ENCODE data around the gene KCNJ12. TPM values are rescaled to one million over a fixed set of nuclear protein-coding genes. Genes with fewer than 3 reads are reported as not detected.
"Not testable (repeated sequence)": the region's sequence is repeated elsewhere in the genome, so short reads cannot be mapped to it uniquely, and the experiment has no call there.

KCNJ12 gene
- total RNA-seq, 4 donors from 2014 or later, result 1.1 to 2.5 (median 2.3) TPM

DNA sequence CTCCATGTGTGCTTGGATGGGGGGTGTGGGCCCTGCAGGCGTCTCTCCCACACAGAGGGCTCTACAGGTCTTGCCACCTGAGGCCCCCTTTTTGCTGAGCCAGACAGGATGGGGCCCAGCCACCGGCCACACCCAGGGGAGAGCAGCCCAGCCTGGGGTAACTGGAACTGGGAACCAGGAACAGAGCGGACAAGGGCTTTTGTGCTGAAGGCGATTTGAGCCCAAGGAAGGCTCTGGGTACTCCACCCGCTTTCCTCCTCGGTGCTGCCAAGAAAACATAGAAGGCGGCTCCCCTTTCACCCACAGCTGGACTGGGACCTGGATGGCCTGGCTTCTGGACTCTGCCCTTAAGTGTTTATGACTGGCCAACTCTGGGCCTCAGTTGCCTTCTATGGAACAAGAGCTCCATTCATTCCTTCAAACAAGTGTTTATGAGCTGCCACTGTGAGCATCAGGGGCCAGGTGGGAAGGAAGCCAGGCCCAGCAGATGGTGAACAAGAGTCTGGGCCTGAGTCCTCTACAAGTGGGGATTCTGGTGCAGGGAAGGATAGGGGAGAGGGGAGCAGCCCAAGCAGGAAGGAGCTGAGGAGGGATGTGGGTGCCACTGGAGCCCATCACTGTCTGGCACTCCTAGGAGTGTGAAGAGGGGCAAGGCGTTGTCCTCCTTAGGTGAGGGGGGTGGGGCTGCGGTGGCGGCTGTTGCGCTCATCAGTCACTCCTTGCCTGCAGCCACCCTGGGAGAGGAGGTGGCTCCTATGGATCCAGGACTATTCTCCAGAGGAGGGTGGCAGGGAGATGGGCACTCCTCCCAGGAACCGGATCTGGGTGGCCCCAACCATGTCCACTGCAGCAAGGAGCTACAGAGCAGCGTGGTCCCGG is 46.4 kb downstream of the KCNJ12 start:
- intact Hi-C loops (cut with DNase I; ENCODE audit: low total_unique reads); H3K27me3 ChIP-seq; DNase-seq; H3K36me3 ChIP-seq; in situ Hi-C loops (cut with MboI; ENCODE audit: low pct_ligation_motif_present in 1 of 4, low pct_unique_long_range_greater_than_20kb in 1 of 4, low sequenced_read_pairs in 3 of 4); H3K4me3 ChIP-seq; H3K9me3 ChIP-seq: not testable (repeated sequence)
- 60% methylated on average over 10 of the region's 14 CpGs; no CpG with 5 or more reads in 1 of the 2 donors for WGBS, 2 donors (ENCODE audit: low coverage in 1 of 2)
- Histone ChIP-seq H3K27ac (peak overlapping the region in 2 of 4 donors; percentile 29 to 54), H3K4me1 (peaks cover 0 to 21% (median 10%) of the 10 kb centered on the region in 4 donors)

DNA sequence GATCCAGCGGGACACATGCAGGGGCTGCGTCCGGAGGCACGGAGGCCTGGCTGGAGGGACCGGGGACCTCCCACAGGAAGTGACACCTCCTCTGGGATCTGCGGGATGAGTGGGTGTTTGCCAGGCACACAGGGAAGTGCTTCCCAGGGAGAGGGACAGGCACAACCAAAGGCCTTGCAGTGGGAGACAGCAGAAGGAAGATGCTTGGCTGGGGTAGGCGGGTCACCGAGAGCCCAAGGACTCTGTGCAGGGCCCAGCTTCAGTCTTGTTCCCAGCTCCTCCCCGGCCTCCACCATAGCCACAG is 47.0 kb downstream of the KCNJ12 start:
- H3K36me3 ChIP-seq; in situ Hi-C loops (cut with MboI; ENCODE audit: low pct_ligation_motif_present in 1 of 4, low pct_unique_long_range_greater_than_20kb in 1 of 4, low sequenced_read_pairs in 3 of 4); DNase-seq; H3K27me3 ChIP-seq; H3K27ac ChIP-seq; H3K4me3 ChIP-seq; intact Hi-C loops (cut with DNase I; ENCODE audit: low total_unique reads); H3K9me3 ChIP-seq: not testable (repeated sequence)
- H3K4me1 ChIP-seq, result peaks cover 0 to 19% (median 8%) of the 10 kb centered on the region in 4 donors
- 65% methylated on average over 9 of the region's 9 CpGs; no CpG with 5 or more reads in 1 of the 2 donors for WGBS, 2 donors (ENCODE audit: low coverage in 1 of 2)

- peaks cover 0 to 19% (median 8%) of the 10 kb centered on the region in 4 donors for H3K4me1 ChIP-seq
- in situ Hi-C loops (cut with MboI; ENCODE audit: low pct_ligation_motif_present in 1 of 4, low pct_unique_long_range_greater_than_20kb in 1 of 4, low sequenced_read_pairs in 3 of 4); DNase-seq; H3K27me3 ChIP-seq; H3K27ac ChIP-seq; H3K9me3 ChIP-seq; H3K4me3 ChIP-seq; intact Hi-C loops (cut with DNase I; ENCODE audit: low total_unique reads); H3K36me3 ChIP-seq: not testable (repeated sequence)
- WGBS, 2 donors (ENCODE audit: low coverage in 1 of 2), result 80 to 89% methylated on average over 1 to 7 of the region's 7 CpGs
These were observed 48.5 kb downstream of the KCNJ12 start for GRCh38 chr17:21424697-21425096.

GRCh38 chr17:21425321-21425720 is 49.2 kb downstream of the KCNJ12 start:
- peaks cover 0 to 19% (median 8%) of the 10 kb centered on the region in 4 donors for H3K4me1 ChIP-seq
- in situ Hi-C loops (cut with MboI; ENCODE audit: low pct_ligation_motif_present in 1 of 4, low pct_unique_long_range_greater_than_20kb in 1 of 4, low sequenced_read_pairs in 3 of 4), result no loop called here
- 85 to 91% methylated on average over 4 to 10 of the region's 10 CpGs for WGBS, 2 donors (ENCODE audit: low coverage in 1 of 2)
- H3K27ac ChIP-seq, result no peak overlapping the region
- TF ChIP-seq EP300 (IDR thresholded peaks at IDR 0.05; ENCODE audit: low read depth) (no peak), CTCF (IDR thresholded peaks at IDR 0.05) (no peak), POLR2A (IDR thresholded peaks at IDR 0.05) (no peak), POLR2AphosphoS5 (IDR thresholded peaks at IDR 0.05) (no peak)
- intact Hi-C loops (cut with DNase I; ENCODE audit: low total_unique reads), result no loop called here
- no peaks in the 10 kb centered on the region for H3K9me3 ChIP-seq
- H3K4me3 ChIP-seq, result no peak overlapping the region
- H3K27me3 ChIP-seq, result no peaks in the 10 kb centered on the region
- DNase-seq, result no peak
- H3K36me3 ChIP-seq, result no peaks in the 10 kb centered on the region

DNA sequence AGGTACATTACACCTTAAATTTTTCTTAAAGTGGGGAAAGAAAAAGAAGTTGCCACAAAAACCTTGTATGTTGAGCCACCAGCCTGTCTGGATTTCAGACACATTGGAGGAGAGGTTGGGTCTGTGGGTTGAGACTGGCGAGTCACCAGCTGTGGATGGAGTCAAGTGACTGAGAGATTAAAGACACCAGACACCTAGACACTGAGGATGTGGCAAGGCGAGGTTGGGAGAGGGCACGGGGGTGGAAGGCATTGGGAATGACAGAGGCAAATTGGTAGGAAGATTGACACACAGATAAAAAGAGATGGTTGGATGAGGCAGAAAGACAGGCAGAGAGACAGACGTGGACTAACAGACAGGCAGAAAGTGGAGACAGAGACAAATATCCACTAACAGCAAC is 49.6 kb downstream of the KCNJ12 start:
- Histone ChIP-seq H3K36me3 (no peaks in the 10 kb centered on the region), H3K4me1 (peaks cover 0 to 19% (median 8%) of the 10 kb centered on the region in 4 donors), H3K9me3 (no peaks in the 10 kb centered on the region), H3K27ac (no peak overlapping the region), H3K4me3 (no peak overlapping the region), H3K27me3 (no peaks in the 10 kb centered on the region)
- in situ Hi-C loops (cut with MboI; ENCODE audit: low pct_ligation_motif_present in 1 of 4, low pct_unique_long_range_greater_than_20kb in 1 of 4, low sequenced_read_pairs in 3 of 4) (no loop called here), intact Hi-C loops (cut with DNase I; ENCODE audit: low total_unique reads) (no loop called here)
- 52 to 71% methylated on average over 1 to 4 of the region's 4 CpGs for WGBS, 2 donors (ENCODE audit: low coverage in 1 of 2)
- no peak for DNase-seq
- TF ChIP-seq POLR2A (IDR thresholded peaks at IDR 0.05) (no peak), POLR2AphosphoS5 (IDR thresholded peaks at IDR 0.05) (no peak)

- intact Hi-C loops (cut with DNase I; ENCODE audit: low total_unique reads); H3K9me3 ChIP-seq; H3K4me3 ChIP-seq; H3K27me3 ChIP-seq; DNase-seq; H3K27ac ChIP-seq; in situ Hi-C loops (cut with MboI; ENCODE audit: low pct_ligation_motif_present in 1 of 4, low pct_unique_long_range_greater_than_20kb in 1 of 4, low sequenced_read_pairs in 3 of 4); H3K36me3 ChIP-seq: not testable (repeated sequence)
- peaks cover 0 to 18% (median 8%) of the 10 kb centered on the region in 4 donors for H3K4me1 ChIP-seq
- WGBS, 2 donors (ENCODE audit: low coverage in 1 of 2), result 81 to 83% methylated on average over 1 to 8 of the region's 8 CpGs
These were observed 50.1 kb downstream of the KCNJ12 start for GRCh38 chr17:21426246-21426645.

- H3K27ac ChIP-seq; H3K36me3 ChIP-seq; H3K27me3 ChIP-seq; H3K9me3 ChIP-seq; DNase-seq; intact Hi-C loops (cut with DNase I; ENCODE audit: low total_unique reads); in situ Hi-C loops (cut with MboI; ENCODE audit: low pct_ligation_motif_present in 1 of 4, low pct_unique_long_range_greater_than_20kb in 1 of 4, low sequenced_read_pairs in 3 of 4); H3K4me3 ChIP-seq: not testable (repeated sequence)
- H3K4me1 ChIP-seq, result peaks cover 0 to 12% (median 3%) of the 10 kb centered on the region in 4 donors
- 80% methylated on average over 4 to 8 of the region's 8 CpGs for WGBS, 2 donors (ENCODE audit: low coverage in 1 of 2)
These were observed 50.7 kb downstream of the KCNJ12 start for GRCh38 chr17:21426876-21427275.

DNA sequence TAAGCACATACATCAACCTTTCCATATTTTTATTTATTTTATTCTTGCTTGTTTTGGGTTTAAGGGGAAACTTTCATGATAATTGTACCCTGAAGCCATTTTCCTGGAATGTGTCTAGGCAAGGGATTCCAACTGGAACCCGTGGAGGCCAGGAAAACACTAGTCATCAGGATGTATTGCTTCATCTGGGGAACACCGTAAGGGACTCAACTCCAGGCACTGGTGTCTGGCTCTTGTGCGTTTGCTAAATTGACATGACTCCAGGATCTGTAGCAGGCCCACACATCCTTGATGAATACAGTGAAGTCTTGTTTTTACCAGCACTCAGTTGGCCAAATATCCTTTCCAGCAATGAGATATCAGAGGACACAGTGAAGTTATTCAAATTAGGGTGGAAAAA is 51.6 kb downstream of the KCNJ12 start:
- not testable (repeated sequence) for H3K4me3 ChIP-seq, DNase-seq, H3K27me3 ChIP-seq

More for the DNA sequence above, 51.6 kb downstream of the KCNJ12 start:
- H3K27ac ChIP-seq; intact Hi-C loops (cut with DNase I; ENCODE audit: low total_unique reads); in situ Hi-C loops (cut with MboI; ENCODE audit: low pct_ligation_motif_present in 1 of 4, low pct_unique_long_range_greater_than_20kb in 1 of 4, low sequenced_read_pairs in 3 of 4); H3K9me3 ChIP-seq; H3K4me1 ChIP-seq; H3K36me3 ChIP-seq: not testable (repeated sequence)
- WGBS, 2 donors (ENCODE audit: low coverage in 1 of 2), result no CpG with 5 or more reads among the region's 3 CpGs

All from transverse colon (tissue), 4 donors.